Astrocyte of the spinal cord (primary cell): Measurements from ENCODE around the gene B3GAT2.

Experiments used
- DNase-seq: peaks from one replicate; pipeline ENCODE4 v3.0.0; 2011; ENCODE audit warnings: low read depth, low spot score
- H3K4me3 ChIP-seq: 2 replicates; pipeline ENCODE4 v1.5.1; 2011; ENCODE audit warnings: low read depth, mild to moderate bottlenecking, low read length, moderate library complexity
- CTCF ChIP-seq: IDR thresholded peaks from 2 replicates; pipeline ENCODE4 v1.5.1; 2012; ENCODE audit warnings: low read depth, mild to moderate bottlenecking, low read length, inconsistent platforms
- in situ Hi-C: cut with HindIII; loops from 2 replicates; pipeline ENCODE4 v1.10.0; 2017; ENCODE audit warnings: low sequenced_read_pairs

The B3GAT2 gene

GRCh38 chr6:70903665-70904452 lies 53.0 kb downstream of the B3GAT2 start:
- DNase-seq = no peak
- in situ Hi-C loops = no loop called here
- H3K4me3 ChIP-seq = no peak overlapping the region
- no peak for TF ChIP-seq CTCF

GRCh38 chr6:70901324-70901723 lies 55.5 kb downstream of the B3GAT2 start:
- DNase-seq = no peak
- in situ Hi-C loops = no loop called here
- peak; percentile 33 for TF ChIP-seq CTCF
- no peak overlapping the region for H3K4me3 ChIP-seq

- in situ Hi-C loops = no loop called here
Observed at GRCh38 chr6:70900047-70900446, 56.8 kb downstream of the B3GAT2 start.

GRCh38 chr6:70894001-70894400 lies 62.9 kb downstream of the B3GAT2 start:
- no peak for TF ChIP-seq CTCF
- no peak for DNase-seq
- in situ Hi-C loops = no loop called here

More at GRCh38 chr6:70900047-70900446, 56.8 kb downstream of the B3GAT2 start:
- no peak overlapping the region for H3K4me3 ChIP-seq
- no peak for TF ChIP-seq CTCF
- no peak for DNase-seq

GRCh38 chr6:70889270-70889669 lies 67.6 kb downstream of the B3GAT2 start:
- in situ Hi-C loops = no loop called here
- DNase-seq = no peak
- no peak for TF ChIP-seq CTCF
- H3K4me3 ChIP-seq = no peak overlapping the region

More at GRCh38 chr6:70894001-70894400, 62.9 kb downstream of the B3GAT2 start:
- H3K4me3 ChIP-seq = no peak overlapping the region

- H3K4me3 ChIP-seq = no peak overlapping the region
- no peak for TF ChIP-seq CTCF
- no peak for DNase-seq
- in situ Hi-C loops = no loop called here
Observed at GRCh38 chr6:70886661-70887060, 70.2 kb downstream of the B3GAT2 start.
